HG02943 (cell line): ENCODE results near the gene LPIN2.
"Not testable (repeated sequence)": the region's sequence is repeated elsewhere in the genome, so short reads cannot be mapped to it uniquely, and the experiment has no call there.

Experiments
- ATAC-seq: cut with Tn5 transposase; IDR thresholded peaks from one replicate; pipeline ENCODE4 v1.9.1; 2021; ENCODE audit warnings: mild to moderate bottlenecking, low read depth, moderate library complexity; ENCODE audit not compliant: unreplicated experiment

The LPIN2 gene

DNA sequence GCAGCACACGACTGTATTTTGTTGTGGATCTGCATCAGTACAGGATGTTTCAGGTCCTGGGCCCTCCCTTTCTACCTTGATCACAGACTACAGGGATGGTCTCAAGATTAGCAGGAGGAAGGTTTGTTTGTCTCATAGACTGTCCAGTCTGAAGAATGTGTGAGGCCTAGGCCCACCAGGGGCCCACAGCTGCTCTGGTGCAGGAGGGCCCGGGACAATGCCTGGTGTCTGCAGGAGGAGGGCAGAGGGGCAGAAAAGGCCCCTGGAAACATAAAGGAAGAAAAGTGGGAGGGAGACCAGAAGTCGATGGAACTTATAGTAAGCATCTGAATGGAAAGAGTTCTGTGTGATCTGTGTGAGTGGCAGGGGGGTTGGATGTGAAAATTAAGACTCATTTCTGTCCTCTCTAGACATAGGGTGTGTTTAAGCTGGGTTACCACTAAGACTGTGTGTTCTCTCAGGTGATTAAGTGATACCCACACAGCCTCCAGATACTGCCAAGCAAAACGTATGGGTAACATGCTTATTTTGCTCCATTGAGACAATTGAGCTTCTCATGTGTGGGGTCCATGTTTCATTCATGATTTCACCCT lies 33.4 kb upstream of the LPIN2 start:
- no peak for ATAC-seq

DNA sequence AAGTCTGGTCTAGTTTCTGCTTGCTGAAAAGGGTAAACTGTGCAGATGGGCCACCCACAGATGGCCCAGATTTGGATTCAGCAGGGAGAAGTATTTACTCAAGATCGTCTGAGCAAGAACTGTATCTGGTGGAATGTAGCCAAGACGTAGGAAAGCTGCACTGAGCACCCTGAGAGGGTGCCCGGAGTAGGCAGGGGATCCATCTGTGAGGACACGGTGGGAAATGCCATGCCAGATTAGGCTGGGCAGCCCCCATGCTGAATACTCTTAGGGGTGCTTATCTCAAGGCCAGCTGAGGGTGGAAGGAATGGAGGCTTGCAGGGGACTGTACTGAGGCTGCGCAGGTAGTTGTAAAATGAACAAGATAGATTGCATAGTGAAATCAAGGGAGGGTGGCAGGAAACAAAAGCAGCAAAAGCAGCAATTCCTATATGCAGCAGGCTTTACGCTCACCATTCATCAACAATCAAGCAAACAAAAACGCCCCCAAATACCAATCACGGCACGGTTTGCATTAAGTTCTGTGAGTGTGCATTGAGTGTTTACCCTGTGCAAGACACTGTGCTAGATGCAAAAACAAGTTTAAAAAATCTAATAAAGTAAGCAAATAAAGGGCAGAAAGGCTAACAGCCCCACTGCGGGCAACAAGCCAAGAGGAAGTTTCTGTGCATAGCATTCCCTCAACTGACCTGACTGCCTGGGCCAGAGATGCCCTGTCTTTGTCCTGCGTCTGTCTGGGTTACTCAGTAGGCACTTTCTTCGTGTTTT lies 32.2 kb upstream of the LPIN2 start:
- no peak for ATAC-seq

DNA sequence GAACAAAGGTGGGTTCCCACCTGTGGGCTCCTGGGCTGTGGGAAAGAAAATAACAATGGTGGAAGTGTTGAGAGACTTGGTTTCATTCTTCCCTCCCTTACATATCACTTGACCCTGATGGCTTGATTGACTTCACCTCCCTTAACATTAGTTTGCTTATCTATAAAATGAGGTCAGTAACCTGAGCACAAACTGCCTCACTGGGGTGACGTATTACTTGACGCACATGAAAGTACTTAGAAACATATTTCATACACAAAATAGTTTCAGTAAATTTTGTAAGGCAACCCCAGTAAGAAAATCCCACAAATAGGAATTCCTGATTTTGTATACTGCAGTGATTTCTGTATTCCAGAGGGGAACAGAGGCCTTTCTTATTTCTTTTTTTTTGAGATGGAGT lies 29.4 kb upstream of the LPIN2 start:
- no peak for ATAC-seq

DNA sequence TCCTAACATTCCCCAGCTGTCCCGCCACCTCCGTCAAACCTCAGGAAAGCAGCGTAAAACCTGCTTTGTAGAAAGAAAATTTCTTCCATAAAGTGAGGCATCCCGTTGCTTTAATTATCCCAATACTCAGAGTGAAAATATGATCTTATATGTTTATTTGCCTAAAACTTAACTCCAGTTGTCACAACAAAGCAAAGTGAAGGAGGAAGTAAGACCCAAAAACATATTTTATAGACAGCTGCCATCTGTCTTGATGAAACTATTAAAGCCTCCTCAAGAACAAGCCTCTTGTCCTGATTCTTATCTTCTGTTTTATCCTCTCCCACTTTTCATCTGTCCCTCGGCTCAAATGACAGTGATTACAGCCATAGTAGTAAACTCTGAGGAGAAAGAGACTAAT lies 28.9 kb upstream of the LPIN2 start:
- no peak for ATAC-seq

DNA sequence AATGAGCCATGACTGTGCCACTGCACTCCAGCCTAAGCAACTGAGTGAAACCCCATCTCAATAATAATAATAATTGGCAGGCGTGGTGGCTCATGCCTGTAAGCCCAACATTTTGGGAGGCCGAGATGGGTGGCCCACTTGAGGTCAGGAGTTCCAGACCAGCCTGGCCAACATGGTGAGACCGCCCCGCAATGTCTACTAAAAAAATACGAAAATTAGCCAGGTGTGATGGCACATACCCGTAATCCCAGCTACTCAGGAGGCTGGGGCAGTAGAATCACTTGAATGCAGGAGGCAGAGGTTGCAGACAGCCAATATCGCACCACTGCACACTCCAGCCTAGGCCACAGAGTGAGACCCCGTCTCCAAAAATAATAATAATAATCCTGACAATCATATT lies 27.9 kb upstream of the LPIN2 start:
- ATAC-seq: no peak

DNA sequence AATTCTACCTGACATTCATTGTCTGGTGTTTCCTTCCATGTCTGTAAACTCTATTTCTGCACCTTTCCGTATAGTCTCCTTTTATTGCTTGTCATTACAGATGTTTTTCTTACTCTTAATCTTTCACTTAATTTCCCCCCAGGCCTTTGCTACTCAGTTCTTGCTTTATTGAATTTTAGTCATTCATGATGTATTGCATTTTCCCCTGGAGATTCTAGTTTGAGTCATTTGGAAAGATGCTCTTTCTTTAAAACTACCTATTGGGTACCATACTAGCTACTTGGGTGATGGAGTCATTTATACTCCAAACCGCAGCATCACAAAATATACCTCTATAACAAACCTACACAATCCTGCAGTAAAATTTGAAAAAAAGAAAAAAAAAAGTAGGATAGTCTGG lies 27.2 kb upstream of the LPIN2 start:
- ATAC-seq: no peak

DNA sequence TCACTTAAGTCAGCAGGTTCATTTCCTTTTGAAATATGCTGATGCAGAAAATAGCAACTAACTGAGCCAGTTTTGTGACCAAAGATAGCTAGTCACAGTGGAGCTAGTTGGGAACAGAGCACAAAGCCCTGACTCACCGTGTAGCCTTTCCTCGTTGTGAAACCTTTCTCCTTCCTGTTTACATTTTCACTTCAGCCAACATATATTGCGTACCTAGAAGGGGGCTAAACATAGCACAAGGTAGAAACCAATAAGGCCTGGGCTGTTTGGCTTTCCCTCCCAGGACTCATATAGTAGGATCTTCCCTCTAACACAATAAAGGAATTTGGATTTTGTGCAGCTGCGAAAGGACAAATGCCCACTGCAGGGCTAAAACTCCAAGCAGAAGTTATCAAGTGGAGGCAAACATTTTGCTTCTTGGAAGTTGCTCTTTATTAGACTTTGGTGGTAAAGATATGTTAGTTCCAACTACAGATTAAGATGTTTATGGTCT lies 24.5 kb upstream of the LPIN2 start:
- ATAC-seq: peak; percentile 94

DNA sequence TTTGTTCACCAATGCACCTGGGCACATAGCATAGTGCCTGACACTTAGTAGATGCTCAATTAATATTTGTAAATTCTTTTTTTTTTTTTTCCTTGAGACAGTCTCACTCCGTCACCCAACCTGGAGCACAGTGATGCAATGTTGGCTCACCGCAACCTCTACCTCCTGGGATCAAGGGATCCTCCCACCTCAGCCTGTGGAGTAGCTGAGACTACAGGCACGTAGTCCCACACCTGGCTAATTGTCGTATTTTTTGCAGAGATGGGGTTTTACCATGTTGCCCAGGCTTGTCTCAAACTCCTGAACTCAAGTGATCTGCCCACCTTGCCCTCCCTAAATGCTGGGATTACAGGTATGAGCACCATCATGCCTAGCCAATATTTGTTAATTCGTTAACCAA lies 23.2 kb upstream of the LPIN2 start:
- no peak for ATAC-seq

DNA sequence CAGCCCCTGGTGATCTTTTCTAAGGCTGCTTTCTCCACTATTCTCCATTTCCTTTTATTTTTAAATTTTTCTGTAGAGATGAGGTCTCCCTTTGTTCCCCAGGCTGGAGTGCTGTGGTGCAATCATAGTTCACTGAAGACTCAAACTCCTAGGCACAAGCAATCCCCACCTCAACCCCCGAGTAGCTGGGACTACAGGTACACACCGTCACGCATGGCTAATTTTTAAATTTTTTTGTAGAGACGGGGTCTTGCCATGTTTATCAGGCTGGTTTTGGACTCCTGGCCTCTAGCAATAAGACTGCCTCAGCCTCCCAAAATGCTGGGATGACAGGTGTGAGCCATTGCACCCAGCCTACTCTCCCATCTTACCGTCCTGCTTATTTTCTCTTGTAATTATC lies 22.7 kb upstream of the LPIN2 start:
- ATAC-seq: no peak

DNA sequence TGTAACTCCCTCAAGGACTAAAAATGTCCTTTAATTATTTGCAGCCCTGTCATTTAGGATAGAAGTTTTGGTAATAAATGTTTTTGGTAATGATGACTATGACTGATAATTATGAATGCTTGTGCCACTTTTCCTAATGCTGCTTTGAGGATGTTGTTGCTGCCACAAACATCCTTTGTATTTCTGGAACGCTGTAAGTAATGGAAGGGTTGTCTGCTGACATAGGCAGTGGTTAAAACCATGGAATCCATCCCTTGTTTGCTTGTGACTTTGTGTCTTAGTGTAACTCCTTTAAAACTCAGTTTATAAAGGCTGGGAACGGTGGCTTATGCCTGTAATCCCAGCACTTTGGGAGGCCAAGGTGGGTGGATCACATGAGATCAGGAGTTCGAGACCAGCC lies 19.8 kb upstream of the LPIN2 start:
- no peak for ATAC-seq

DNA sequence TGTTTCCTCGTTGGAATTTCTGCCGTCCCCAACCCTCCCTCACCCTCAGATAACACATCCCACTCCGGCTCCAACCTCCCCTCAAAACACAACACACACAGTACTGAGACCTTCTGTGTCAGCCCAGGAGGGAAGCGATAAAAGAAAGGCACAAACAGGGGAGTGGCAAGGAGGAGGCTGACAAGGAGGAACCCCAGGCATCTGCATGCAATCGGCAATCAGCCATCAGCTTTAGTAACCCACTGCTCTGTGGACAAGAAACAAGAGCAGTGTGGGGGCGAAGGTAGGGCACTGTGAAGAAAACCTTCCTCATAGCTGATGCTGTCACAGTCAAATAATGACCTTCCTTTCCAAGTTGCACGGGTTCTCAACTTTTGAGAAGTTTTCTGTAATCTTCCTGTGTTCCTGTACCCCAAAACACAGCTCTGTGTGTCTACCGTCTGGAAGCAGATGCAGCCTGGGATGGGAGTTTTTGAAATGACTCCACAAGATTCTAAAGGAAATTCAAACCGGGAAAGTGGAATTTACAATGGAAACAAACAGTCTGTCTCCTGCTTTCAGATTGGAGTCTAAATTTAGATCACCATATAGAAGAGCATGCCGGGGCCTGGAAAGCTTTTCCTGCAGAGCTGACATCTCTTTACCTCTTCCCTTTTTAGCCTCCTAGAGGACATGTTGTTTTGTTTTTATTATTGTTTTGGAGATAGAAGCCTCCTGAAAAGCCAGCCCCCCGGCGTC lies 16.4 kb upstream of the LPIN2 start:
- ATAC-seq: no peak

DNA sequence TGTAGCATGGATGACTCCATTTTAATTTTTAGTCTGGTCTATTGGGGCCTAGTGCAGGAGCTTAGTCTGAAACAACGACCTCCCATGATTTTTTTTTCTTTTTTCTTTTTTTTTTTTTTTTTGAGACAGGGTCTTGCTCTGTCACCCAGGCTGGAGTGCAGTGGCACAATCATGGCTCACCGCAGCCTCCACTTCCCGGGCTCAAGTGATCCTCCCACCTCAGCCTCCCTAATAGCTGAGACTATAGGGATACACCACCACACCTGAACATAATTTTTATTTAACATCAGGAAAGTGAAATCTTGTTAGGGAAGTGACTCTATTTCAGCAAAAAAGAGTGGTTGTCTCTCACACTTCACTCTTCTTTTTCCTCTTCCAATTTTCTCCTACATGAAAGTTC lies 15.2 kb upstream of the LPIN2 start:
- ATAC-seq: not testable (repeated sequence)

DNA sequence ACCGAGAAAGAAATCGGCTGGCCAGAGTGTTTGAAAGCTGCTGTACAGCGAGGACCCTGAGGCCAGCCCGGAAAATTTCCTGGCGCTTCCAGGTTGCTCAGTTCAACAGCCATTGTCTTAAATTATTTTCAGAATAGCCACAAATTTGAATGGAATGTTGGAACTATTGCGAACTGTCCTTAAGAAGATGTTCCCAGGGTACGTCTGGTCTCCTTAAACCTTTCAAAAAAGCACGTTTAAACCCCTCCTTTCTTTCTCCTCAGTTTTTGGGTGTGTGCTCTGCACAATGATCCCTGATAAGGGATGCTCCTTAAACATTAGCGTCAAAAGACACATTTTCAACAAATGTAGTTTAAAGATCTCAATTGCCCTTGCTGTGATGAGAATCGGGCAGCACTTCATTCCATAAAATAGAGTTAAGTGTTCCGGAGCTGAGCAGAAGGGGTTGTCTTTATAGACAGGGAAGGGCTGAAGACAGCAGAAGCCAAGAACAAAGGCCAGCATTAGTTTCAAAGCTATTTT lies 14.5 kb upstream of the LPIN2 start:
- ATAC-seq: no peak

DNA sequence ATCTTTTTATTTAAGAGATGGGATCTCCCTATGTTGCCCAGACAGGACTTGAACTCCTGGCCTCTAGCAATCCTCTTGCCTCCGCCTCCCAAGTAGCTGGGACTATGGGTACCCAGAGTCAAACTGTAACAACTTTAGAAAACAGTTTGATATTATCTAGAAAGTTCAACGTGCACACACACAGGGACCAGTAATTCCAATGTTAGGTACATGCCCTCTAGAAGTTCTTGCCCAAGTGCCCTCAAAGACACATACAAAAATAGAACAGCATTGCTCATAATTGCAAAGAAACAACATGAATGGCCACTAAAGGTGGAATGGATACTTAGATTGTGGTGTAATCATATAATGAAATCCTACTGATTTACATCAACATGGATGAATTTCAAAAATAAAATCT lies 12.6 kb upstream of the LPIN2 start:
- ATAC-seq: no peak

DNA sequence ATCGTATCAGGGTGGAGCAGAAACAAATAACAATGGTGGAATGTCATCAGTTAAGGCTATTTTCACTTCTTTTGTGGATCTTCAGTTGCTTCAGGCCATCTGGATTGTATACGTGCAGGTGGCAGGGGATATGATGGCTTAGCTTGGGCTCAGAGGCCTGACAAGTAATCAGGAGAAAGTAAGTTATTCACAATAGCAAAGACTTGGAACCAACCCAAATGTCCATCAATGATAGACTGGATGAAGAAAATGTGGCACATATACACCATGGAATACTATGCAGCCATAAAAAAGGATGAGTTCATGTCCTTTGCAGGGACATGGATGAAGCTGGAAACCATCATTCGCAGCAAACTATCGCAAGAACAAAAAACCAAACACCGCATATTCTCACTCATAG lies 10.7 kb upstream of the LPIN2 start:
- ATAC-seq: not testable (repeated sequence)

DNA sequence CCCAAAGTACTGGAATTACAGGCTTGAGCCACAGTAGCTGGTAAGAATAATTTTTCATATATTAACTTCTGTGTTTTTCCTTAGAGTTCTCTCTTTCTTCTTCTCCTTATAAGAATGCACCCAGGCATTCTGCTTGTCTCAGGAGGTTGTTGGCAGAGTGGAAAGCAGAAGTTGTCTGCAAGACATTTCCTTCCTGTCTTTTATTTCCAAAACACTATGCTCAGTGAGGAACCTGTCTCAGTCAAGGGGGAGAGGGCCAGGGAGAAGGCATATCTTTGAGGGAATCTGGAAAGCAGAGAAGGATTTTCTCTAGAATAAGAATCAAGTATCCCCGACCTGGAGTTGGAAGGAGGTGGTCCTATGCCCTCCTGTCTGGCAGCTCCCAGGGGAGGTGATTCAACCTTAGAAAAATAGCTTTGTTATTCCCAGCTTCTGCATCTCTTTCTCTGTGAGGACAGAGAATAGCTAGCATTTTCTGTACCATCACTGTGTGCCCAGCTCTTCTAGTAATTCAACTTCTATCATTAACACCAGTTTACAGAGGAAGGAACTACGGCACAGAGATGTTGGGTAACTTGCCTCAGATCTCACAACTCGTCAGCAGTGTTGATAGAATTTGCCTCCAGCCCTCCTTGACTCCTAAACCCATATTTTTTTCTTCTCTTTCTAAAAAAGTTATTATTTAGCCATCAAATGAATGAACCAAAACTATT lies 3.8 kb upstream of the LPIN2 start:
- no peak for ATAC-seq

DNA sequence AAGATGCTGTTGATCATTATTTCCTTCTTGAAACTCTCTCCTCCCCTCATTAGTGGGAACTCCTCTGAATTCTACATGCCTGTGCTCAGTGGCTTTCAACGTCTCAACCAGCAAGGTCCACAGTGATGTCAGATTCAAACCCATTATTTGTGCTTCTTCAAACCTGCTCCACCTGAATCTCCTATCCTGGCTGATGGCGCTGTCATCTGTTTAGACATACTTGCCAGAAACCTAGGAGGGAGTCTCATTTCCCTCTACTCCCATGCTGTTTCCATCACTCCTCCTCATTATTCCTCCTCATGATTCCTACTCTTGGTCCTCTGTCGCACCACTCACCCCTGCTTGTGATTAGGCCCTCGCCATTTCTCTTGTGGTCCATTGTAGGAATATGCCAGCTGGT lies 2.9 kb upstream of the LPIN2 start:
- no peak for ATAC-seq

DNA sequence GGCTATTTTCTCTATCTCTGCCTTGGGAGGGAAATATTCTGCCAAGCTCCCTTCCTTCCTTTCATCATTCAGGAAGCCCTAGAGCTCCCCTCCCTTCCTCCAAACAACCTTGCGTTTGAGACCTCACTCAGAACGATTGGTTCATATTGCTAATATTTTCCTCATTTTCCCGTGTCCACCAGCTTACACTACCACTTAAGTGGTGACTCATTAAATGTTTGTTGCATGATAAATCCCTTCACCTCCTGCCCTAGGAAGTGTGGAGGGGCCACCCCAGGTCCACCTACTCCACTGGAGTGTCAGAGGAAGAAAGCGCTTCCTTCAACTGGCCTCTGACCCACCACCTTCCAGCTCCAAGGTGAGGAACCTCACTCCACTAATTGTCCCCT lies 2.3 kb upstream of the LPIN2 start:
- no peak for ATAC-seq

DNA sequence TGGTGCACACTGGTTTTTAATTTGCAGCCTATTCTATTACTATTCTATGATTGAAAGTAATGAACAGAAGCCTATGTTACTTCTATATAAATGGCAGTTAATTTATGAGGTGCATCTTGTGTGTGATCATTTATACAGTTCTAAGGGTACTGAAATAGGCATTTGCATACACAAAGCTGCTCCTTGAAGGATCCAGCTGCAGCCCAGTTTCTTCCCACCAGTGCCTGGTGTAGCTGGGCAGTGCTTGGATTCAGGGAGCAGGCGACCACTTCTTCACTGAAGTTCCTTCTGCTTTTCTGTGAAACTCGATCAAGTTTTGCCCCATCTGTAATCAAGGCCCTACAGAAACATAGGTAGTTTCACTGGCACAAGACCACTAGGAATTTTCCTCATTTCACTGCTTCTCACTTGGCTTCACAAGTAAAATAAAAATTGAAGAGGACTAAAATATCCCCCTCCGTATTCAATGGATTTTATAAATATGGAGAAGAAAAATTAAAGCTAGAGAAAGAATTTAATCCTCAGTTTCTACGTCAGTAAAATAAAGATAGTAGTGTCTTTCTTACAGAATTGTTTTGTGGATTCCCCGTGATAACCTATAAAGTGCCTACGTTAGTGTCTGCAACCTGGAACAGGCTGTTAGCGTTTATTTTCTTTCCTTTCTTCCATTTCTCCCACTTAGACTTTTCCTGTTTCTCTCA lies 1.7 kb upstream of the LPIN2 start:
- ATAC-seq: no peak
